ENCODE measurements around the gene NHEJ1.

Gene NHEJ1

DNA sequence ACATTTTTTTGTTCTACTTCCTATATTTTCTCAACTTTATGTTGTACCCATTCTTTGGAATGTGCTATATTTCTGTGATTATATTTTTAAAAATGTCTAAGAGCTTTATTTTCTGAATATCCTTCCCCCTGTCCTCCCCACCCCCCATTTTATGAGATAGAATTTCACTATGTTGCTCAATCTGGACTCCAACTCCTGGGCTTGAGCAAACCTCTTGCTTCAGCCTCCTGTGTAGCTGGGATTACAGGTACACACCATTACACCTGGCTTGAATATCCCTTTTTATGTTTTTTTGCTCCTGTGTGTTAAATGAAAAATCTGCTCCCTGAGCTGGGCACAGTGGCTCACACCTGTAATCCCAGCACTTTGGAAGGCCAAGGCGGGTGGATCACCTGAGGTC, 36.8 kb upstream of the NHEJ1 start:
- TF ChIP-seq, protein P1, sequence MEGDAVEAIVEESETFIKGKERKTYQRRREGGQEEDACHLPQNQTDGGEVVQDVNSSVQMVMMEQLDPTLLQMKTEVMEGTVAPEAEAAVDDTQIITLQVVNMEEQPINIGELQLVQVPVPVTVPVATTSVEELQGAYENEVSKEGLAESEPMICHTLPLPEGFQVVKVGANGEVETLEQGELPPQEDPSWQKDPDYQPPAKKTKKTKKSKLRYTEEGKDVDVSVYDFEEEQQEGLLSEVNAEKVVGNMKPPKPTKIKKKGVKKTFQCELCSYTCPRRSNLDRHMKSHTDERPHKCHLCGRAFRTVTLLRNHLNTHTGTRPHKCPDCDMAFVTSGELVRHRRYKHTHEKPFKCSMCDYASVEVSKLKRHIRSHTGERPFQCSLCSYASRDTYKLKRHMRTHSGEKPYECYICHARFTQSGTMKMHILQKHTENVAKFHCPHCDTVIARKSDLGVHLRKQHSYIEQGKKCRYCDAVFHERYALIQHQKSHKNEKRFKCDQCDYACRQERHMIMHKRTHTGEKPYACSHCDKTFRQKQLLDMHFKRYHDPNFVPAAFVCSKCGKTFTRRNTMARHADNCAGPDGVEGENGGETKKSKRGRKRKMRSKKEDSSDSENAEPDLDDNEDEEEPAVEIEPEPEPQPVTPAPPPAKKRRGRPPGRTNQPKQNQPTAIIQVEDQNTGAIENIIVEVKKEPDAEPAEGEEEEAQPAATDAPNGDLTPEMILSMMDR (IDR thresholded peaks at IDR 0.05; ENCODE audit: extremely low read depth, insufficient read depth, missing control alignments), result no peak
- no peak for DNase-seq (ENCODE audit: low spot score)
- in situ Hi-C loops (cut with MboI; ENCODE audit: low pct_unique_long_range_greater_than_20kb, low sequenced_read_pairs, unreplicated experiment), result no loop called here

DNA sequence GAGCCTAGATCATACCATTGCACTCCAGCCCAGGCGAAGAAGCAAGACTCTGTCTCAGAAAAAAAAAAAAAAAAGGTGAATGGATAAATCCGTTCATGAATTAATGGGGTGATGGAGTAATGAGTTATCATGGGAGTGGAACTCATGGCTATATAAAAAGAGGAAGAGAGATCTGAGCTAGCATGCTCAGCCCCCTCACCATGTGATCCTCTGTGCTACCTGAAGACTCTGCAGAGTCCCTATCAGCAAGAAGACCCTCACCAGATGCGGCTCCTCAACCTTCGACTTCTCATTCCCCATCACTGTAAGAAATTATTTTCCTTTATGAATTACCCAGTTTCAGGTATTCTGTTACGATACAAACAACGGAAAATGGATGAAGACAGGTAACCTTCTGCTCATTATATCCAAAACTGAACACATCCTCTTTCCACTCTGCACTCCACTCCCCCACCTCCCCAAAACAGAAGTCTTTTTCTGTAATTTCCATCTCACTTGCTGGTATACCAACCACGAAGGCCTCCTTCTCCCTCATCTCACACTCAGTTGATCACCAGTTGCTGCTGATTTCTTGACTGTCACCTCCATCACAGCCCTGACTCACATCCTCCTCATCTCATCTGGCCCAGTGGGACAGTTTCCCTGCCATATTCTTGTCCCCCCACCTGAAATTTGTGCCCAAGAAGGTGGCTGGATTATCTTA, 26.3 kb upstream of the NHEJ1 start:
- no peak for DNase-seq (ENCODE audit: low spot score)
- in situ Hi-C loops (cut with MboI; ENCODE audit: low pct_unique_long_range_greater_than_20kb, low sequenced_read_pairs, unreplicated experiment), result no loop called here
- TF ChIP-seq, protein P1 (IDR thresholded peaks at IDR 0.05; ENCODE audit: extremely low read depth, insufficient read depth, missing control alignments), result no peak

DNA sequence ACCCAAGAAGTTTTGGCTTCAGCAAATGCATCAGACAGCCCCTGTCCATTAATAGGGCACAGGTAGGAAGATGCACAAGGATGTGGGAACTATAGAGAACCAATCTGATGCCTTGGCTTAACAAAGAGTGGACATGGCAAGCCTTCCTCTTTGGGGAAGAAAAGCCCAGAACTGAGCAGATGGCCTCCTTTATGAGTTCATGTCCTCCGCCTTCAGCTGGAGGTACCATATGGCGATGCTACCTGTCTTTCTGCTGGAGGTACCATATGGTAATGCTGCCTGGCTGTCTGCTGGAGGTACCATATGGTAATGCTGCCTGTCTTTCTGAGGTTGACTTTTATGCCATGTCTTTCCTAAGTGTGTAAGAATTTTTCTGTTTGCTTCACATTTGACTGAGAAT, 23.5 kb upstream of the NHEJ1 start:
- DNase-seq (ENCODE audit: low spot score), result no peak
- in situ Hi-C loops (cut with MboI; ENCODE audit: low pct_unique_long_range_greater_than_20kb, low sequenced_read_pairs, unreplicated experiment), result no loop called here
- TF ChIP-seq, protein P1 (IDR thresholded peaks at IDR 0.05; ENCODE audit: extremely low read depth, insufficient read depth, missing control alignments), result no peak

- in situ Hi-C loops (cut with MboI; ENCODE audit: low pct_unique_long_range_greater_than_20kb, low sequenced_read_pairs, unreplicated experiment), result no loop called here
- DNase-seq (ENCODE audit: low spot score), result no peak
- TF ChIP-seq, protein P1 (IDR thresholded peaks at IDR 0.05; ENCODE audit: extremely low read depth, insufficient read depth, missing control alignments), result no peak
These were observed 22.6 kb upstream of the NHEJ1 start for GRCh38 chr2:219183151-219183772.

- TF ChIP-seq, protein P1 (IDR thresholded peaks at IDR 0.05; ENCODE audit: extremely low read depth, insufficient read depth, missing control alignments), result no peak
- no peak for DNase-seq (ENCODE audit: low spot score)
- in situ Hi-C loops (cut with MboI; ENCODE audit: low pct_unique_long_range_greater_than_20kb, low sequenced_read_pairs, unreplicated experiment), result no loop called here
These were observed 21.9 kb upstream of the NHEJ1 start for GRCh38 chr2:219182331-219183150.

DNA sequence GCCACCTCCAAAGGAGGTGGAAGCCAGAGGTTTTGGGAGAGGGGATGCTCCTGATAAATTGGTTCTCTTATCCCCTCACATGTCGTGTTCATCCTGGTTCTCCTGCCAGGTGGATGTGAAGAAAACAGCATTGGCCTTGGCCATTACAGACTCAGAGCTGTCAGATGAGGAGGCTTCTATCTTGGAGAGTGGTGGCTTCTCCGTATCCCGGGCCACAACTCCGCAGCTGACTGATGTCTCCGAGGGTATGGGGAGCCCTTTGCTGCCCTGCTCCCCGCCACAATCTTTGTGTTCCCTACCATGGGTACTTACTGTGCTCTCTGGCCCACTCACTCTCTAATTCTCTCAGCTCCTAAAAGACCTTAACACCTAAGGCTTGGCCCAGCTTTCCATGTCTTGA, 20.9 kb upstream of the NHEJ1 start:
- in situ Hi-C loops (cut with MboI; ENCODE audit: low pct_unique_long_range_greater_than_20kb, low sequenced_read_pairs, unreplicated experiment), result no loop called here
- DNase-seq (ENCODE audit: low spot score), result no peak
- TF ChIP-seq, protein P1 (IDR thresholded peaks at IDR 0.05; ENCODE audit: extremely low read depth, insufficient read depth, missing control alignments), result no peak

All from GM13977 (cell line).